HG03439 (cell line): ENCODE measurements around the gene SH3D19.
"Not testable (repeated sequence)": the region's sequence is repeated elsewhere in the genome, so short reads cannot be mapped to it uniquely, and the experiment has no call there.

Experiments used
- ATAC-seq: cut with Tn5 transposase; IDR thresholded peaks from one replicate; pipeline ENCODE4 v1.9.1; 2021; ENCODE audit warnings: mild to moderate bottlenecking, moderate library complexity; ENCODE audit not compliant: unreplicated experiment

SH3D19 gene

DNA sequence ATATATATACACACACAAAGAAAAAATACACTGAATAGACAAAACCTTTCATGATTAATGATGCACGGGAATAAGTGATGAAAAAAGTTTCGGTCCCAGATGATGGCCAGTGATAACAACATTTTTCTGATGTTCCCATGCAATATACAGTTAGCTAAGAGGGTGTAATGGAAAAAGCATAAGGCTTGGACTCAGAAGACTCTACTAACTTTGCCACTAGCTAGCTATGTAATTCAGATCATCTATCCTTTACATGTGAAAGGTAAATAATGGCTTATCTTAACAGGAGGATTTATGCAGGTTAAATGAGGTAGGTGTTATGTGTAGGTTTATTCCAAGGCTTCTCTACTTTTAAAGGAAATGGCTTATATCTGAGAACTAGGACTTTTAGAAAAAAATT lies 221.6 kb downstream of the SH3D19 start:
- no peak for ATAC-seq

DNA sequence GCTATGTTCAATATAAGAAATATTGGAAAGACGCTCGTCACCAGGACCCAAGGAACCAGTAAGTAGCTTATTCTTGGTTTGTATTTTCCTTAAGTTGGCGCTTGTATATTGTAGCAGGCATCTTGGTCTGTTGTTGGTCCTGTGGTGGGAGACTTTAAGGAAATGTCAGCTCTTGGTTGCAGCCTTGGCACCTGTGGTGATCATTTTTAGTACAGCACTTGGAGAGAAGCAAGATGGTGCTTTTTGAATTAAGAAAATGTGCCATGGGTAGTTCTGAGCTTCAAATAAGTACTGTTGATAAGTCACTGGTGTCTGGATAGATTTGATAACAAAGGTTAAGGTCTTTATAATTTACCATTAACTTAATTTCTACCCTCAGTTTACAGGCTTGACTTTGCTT lies 224.9 kb downstream of the SH3D19 start:
- no peak for ATAC-seq

DNA sequence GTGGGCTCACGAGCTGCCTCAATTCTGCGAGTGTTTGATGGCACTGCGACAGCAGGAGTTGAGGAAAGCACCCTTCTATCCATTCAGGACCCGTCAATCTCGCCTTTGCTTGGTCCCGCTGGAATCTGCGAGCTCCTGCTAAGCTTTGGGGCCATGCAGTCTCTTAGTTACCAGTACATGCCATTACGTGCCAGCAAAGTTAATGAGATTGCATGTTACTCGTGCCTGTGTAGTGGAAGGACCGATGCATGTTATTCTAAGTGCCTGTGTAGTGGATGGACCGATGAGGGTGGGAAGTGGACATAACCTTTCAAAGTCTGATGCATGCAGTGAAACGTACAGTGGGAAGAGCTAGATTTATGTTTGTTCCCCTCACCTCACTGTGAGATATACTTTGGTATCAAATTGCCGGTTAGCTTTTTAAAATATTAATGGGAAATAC lies 225.4 kb downstream of the SH3D19 start:
- ATAC-seq: no peak

GRCh38 chr4:151099229-151099975 lies 226.0 kb downstream of the SH3D19 start, which contains the start of gene RPS3A:
RPS3A (plus strand) TSS chr4:151099628; CDS start chr4:151099653, 25 bp downstream.
- peak; percentile 97 for ATAC-seq

DNA sequence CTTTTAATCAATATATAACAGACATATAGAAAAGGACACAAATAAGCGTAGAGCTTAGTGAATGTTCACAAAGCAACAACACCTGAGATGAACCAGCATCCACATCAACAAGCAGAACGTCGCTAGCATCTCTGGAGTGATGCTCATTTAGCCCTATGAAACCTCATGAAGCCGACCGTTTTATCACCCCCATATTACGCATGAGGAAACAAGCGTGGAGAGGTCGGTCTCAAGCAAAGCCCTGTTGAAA lies 226.5 kb downstream of the SH3D19 start:
- no peak for ATAC-seq

DNA sequence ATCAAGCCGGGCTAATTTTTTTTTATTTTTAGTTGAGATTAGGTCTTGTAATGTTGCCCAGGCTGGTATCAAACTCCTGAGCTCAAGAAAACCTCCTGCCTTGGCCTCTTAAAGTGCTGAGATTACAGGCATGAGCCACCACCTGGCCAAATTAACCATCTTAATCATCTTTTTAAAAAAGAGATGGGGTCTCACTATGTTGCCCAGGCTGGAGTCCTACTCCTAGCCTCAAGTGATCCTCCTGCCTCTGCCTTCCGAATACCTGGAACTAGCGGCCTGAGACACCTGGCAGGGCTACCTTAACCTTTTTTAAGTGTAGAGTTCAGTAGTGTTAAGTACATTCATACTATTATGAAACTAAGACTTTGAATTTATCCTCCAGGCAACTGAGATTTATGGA lies 227.6 kb downstream of the SH3D19 start:
- ATAC-seq: no peak

- ATAC-seq: no peak
These were observed 230.3 kb downstream of the SH3D19 start for GRCh38 chr4:151095142-151095541.

- no peak for ATAC-seq
These were observed 231.1 kb downstream of the SH3D19 start for GRCh38 chr4:151094290-151094751.

DNA sequence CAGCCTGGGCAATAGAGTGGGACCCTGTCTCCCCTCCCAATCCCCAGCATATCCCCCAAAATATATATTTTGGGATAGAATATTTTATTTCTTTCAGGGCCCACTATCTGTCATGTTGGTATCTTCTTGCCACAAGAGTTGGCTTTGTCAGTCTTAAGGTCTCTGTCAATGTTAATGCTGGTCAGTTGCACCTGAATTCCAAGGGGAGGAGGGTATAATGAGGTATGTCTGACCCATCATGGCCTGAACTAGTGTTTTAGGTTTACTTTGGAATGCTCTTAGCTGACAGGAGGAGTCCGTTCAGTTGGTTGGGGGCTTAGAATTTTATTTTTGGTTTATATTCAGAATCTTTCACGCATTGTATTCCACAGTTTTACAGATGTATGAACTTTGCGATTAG lies 232.2 kb downstream of the SH3D19 start:
- no peak for ATAC-seq

DNA sequence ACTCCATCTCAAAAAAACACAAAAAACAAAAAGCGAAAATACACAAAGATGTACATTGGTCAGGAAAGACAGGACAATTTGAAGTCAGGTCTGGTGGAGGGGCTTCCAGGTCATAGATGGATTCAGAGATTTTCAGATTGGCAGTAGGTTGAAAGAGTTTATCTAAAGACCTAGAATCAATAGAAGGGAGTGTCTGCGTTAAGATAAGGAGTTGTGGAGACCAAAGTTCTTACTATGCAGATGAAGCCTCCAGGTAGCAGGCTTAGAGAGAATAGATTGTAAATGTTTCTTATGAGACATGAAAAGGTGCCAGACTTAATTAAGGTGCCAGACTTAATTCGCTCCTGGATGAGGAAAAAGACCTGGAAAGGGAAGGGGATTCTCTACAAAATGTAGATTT lies 232.9 kb downstream of the SH3D19 start:
- no peak for ATAC-seq

GRCh38 chr4:151091047-151091446 lies 234.4 kb downstream of the SH3D19 start:
- ATAC-seq: no peak

- ATAC-seq: no peak
These were observed 237.9 kb downstream of the SH3D19 start for GRCh38 chr4:151087467-151087866.

GRCh38 chr4:151077978-151078377 lies 247.4 kb downstream of the SH3D19 start:
- ATAC-seq: not testable (repeated sequence)

GRCh38 chr4:151074416-151074916 lies 250.9 kb downstream of the SH3D19 start:
- ATAC-seq: no peak
